Measurements from ENCODE around the gene TSPEAR. TPM values are rescaled to one million over a fixed set of nuclear protein-coding genes. Genes with fewer than 3 reads are reported as not detected.

The TSPEAR gene
- total RNA-seq, 4 donors from 2014 or later = not detected

- DNase-seq (no peak), ATAC-seq (no peak)
- no peaks in the 10 kb centered on the region for H3K36me3 ChIP-seq
- H3K4me1 ChIP-seq = no peaks in the 10 kb centered on the region
- intact Hi-C loops (cut with DNase I; ENCODE audit: low total_unique reads) (no loop called here), in situ Hi-C loops (cut with MboI; ENCODE audit: low sequenced_read_pairs in 4 of 4) (loop anchor here in 1 of 4 donors (25.0 kb wide), 1 partner anchor 273 kb away; no protein-coding TSS in a partner anchor)
- TF ChIP-seq, protein P1, sequence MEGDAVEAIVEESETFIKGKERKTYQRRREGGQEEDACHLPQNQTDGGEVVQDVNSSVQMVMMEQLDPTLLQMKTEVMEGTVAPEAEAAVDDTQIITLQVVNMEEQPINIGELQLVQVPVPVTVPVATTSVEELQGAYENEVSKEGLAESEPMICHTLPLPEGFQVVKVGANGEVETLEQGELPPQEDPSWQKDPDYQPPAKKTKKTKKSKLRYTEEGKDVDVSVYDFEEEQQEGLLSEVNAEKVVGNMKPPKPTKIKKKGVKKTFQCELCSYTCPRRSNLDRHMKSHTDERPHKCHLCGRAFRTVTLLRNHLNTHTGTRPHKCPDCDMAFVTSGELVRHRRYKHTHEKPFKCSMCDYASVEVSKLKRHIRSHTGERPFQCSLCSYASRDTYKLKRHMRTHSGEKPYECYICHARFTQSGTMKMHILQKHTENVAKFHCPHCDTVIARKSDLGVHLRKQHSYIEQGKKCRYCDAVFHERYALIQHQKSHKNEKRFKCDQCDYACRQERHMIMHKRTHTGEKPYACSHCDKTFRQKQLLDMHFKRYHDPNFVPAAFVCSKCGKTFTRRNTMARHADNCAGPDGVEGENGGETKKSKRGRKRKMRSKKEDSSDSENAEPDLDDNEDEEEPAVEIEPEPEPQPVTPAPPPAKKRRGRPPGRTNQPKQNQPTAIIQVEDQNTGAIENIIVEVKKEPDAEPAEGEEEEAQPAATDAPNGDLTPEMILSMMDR (IDR thresholded peaks at IDR 0.05 in 4 of 5, conservative IDR thresholded peaks at IDR 0.05 in 1 of 5) = no peak
- no peak for TF ChIP-seq POLR2A (IDR thresholded peaks at IDR 0.05)
- H3K9me3 ChIP-seq = no peaks in the 10 kb centered on the region
- H3K4me3 ChIP-seq = no peak overlapping the region
- H3K27me3 ChIP-seq = peaks cover 9 to 12% (median 10%) of the 10 kb centered on the region in 3 donors
- no peak overlapping the region for H3K27ac ChIP-seq
Measured at GRCh38 chr21:44514218-44514520, 197.2 kb downstream of the TSPEAR start.

DNA sequence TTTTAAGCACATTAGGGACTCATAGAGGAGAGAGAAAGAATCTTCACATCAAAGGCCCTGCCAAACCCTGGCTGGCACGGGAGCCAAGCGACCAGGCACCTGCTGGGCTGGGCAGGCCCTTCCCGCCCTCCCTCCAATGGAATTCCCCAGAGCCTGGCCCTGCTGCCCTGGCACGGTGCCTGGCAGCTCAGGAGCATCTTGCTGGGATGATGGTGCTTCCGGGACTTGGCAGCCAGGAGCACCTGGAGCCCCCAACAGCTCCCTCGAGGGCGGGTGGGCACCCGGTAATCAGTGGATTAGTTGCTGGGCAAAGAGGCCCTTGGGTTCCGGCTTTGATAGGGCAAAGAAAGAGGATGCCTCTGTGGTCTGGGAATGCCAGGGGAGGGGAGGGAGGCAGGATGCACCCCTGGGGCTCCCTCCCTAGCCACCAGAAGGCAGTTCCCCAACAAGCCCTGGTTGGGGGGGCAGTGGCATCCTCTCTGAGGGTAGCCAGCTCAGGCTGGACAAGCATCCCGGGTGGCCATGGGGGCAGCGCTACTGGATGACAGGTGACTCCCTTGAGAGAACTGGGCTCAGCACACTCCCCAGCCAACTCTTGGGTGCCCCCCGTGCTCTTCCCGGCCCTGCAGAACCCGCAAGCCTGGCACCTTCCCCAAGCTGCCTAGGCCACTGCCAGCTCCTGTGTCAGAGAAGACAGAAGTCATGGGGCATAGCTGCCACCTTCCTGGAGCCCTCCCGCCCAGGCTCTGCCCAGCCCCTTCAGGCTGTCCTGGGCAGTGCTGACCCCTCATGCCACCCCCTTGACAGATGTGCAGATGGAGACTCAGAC, 197.8 kb downstream of the TSPEAR start:
- Histone ChIP-seq H3K4me3 (no peak overlapping the region), H3K9me3 (no peaks in the 10 kb centered on the region), H3K36me3 (no peaks in the 10 kb centered on the region), H3K27ac (no peak overlapping the region), H3K4me1 (no peaks in the 10 kb centered on the region), H3K27me3 (peaks cover 12 to 13% (median 13%) of the 10 kb centered on the region in 3 donors)
- in situ Hi-C loops (cut with MboI; ENCODE audit: low sequenced_read_pairs in 4 of 4) = loop anchor here in 1 of 4 donors (25.0 kb wide), 1 partner anchor 274 kb away; no protein-coding TSS in a partner anchor
- intact Hi-C loops (cut with DNase I; ENCODE audit: low total_unique reads) = no loop called here
- no peak for ATAC-seq
- TF ChIP-seq, protein P1 (IDR thresholded peaks at IDR 0.05 in 4 of 5, conservative IDR thresholded peaks at IDR 0.05 in 1 of 5) = no peak
- TF ChIP-seq POLR2A (IDR thresholded peaks at IDR 0.05) = no peak
- DNase-seq = no peak

GRCh38 chr21:44512496-44513388, 198.6 kb downstream of the TSPEAR start:
- no peak overlapping the region for H3K4me3 ChIP-seq
- H3K4me1 ChIP-seq = no peaks in the 10 kb centered on the region
- ATAC-seq (no peak), DNase-seq (no peak)
- no peaks in the 10 kb centered on the region for H3K9me3 ChIP-seq
- no peak overlapping the region for H3K27ac ChIP-seq
- in situ Hi-C loops (cut with MboI; ENCODE audit: low sequenced_read_pairs in 4 of 4) (loop anchor here in 1 of 4 donors (25.0 kb wide), 1 partner anchor 275 kb away; no protein-coding TSS in a partner anchor), intact Hi-C loops (cut with DNase I; ENCODE audit: low total_unique reads) (no loop called here)
- no peak for TF ChIP-seq POLR2A (IDR thresholded peaks at IDR 0.05)
- TF ChIP-seq, protein P1 (IDR thresholded peaks at IDR 0.05 in 4 of 5, conservative IDR thresholded peaks at IDR 0.05 in 1 of 5) = no peak
- peaks cover 17 to 21% (median 20%) of the 10 kb centered on the region in 3 donors for H3K27me3 ChIP-seq
- no peaks in the 10 kb centered on the region for H3K36me3 ChIP-seq

DNA sequence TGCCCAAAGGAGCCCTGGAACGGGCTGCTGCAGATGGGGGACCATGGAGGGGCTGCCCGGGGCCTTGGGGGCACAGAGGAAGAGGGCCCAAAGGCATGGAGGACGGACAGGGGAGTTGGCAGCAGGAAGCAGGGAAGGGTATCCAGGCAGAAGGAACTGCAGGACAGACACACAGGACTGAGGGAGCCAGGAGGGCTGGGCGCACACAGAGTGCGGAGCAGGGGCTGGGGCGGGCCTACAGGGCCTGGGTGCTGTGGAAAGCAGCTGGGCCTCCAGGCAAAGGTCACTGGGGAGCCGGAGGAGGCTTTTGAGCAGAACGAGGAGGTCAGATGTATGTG, 199.5 kb downstream of the TSPEAR start:
- Histone ChIP-seq H3K4me3 (no peak overlapping the region), H3K4me1 (no peaks in the 10 kb centered on the region), H3K27ac (no peak overlapping the region), H3K9me3 (no peaks in the 10 kb centered on the region), H3K36me3 (no peaks in the 10 kb centered on the region), H3K27me3 (peaks cover 18 to 28% (median 27%) of the 10 kb centered on the region in 3 donors)
- DNase-seq (no peak), ATAC-seq (no peak)
- no peak for TF ChIP-seq POLR2A (IDR thresholded peaks at IDR 0.05)
- TF ChIP-seq, protein P1 (IDR thresholded peaks at IDR 0.05 in 4 of 5, conservative IDR thresholded peaks at IDR 0.05 in 1 of 5) = no peak
- intact Hi-C loops (cut with DNase I; ENCODE audit: low total_unique reads) = loop anchor here (2.0 kb wide), 1 partner anchor 281 kb away; no protein-coding TSS in a partner anchor
- in situ Hi-C loops (cut with MboI; ENCODE audit: low sequenced_read_pairs in 4 of 4) = loop anchor here in 1 of 4 donors (25.0 kb wide), 1 partner anchor 275 kb away; no protein-coding TSS in a partner anchor

Measured in gastrocnemius medialis (tissue), 4 donors.